GM23338 (cell line): ENCODE measurements around the gene LRRN4. TPM values are rescaled to one million over a fixed set of nuclear protein-coding genes. Genes with fewer than 3 reads are reported as not detected.

Experiments
- ATAC-seq: fragments of 200-7000 bp; cut with Tn5 transposase; 3 replicates; pipeline ENCODE4 v1.9.1; 2020
- DNase-seq: peaks from one replicate; pipeline ENCODE4 v3.0.0-alpha.2; 2015; ENCODE audit warnings: low spot score
- H2AFZ ChIP-seq: fragments of 200-600 bp; sonication (generic); 2 replicates; pipeline ENCODE4 v1.8.0; 2016; ENCODE audit warnings: antibody characterized with exemption, mild to moderate bottlenecking, moderate library complexity
- H3F3A ChIP-seq: fragments of 200-600 bp; sonication (generic); replicated peaks from 2 replicates; pipeline ENCODE4 v1.8.0; 2017; ENCODE audit warnings: antibody characterized with exemption, mixed run types, low read depth
- H3K27ac ChIP-seq: fragments of 200-600 bp; sonication (generic); 2 replicates; pipeline ENCODE4 v1.6.1; 2016; ENCODE audit warnings: low read depth
- H3K27me3 ChIP-seq: fragments of 200-600 bp; sonication (generic); 2 replicates; pipeline ENCODE4 v1.8.0; 2016; ENCODE audit warnings: mild to moderate bottlenecking, mixed run types, moderate library complexity; ENCODE audit not compliant: insufficient read depth
- H3K36me3 ChIP-seq: fragments of 200-600 bp; sonication (generic); 2 replicates; pipeline ENCODE4 v1.8.0; 2016; ENCODE audit warnings: mild to moderate bottlenecking; ENCODE audit not compliant: insufficient read depth
- H3K4me1 ChIP-seq: fragments of 200-600 bp; sonication (generic); 2 replicates; pipeline ENCODE4 v1.8.0; 2016; ENCODE audit warnings: mild to moderate bottlenecking, moderate library complexity; ENCODE audit not compliant: insufficient read depth
- H3K4me2 ChIP-seq: fragments of 200-600 bp; sonication (generic); 2 replicates; pipeline ENCODE4 v1.7.1; 2017; ENCODE audit warnings: mixed run types
- H3K4me3 ChIP-seq: fragments of 200-600 bp; sonication (generic); 2 replicates; pipeline ENCODE4 v1.6.1; 2016; ENCODE audit warnings: mixed run types
- H3K79me2 ChIP-seq: fragments of 200-600 bp; sonication (generic); replicated peaks from 2 replicates; pipeline ENCODE4 v1.8.0; 2017; ENCODE audit warnings: mild to moderate bottlenecking; ENCODE audit not compliant: insufficient read depth
- H3K9me2 ChIP-seq: fragments of 200-600 bp; sonication (generic); 2 replicates; pipeline ENCODE4 v1.8.0; 2017; ENCODE audit not compliant: insufficient read depth
- H4K20me1 ChIP-seq: fragments of 200-600 bp; sonication (generic); replicated peaks from 2 replicates; pipeline ENCODE4 v1.8.0; 2017; ENCODE audit warnings: mild to moderate bottlenecking; ENCODE audit not compliant: insufficient read depth
- H3K27ac Mint-ChIP-seq: 2 replicates; pipeline ENCODE4 v1.8.0; 2020; ENCODE audit warnings: inconsistent platforms, mild to moderate bottlenecking, moderate library complexity, mixed read lengths
- H3K27me3 Mint-ChIP-seq: 3 replicates; pipeline ENCODE4 v1.8.0; 2022; ENCODE audit warnings: low read depth, mild to moderate bottlenecking, moderate library complexity, mixed read lengths, inconsistent platforms; ENCODE audit not compliant: insufficient read depth, poor library complexity
- H3K36me3 Mint-ChIP-seq: 3 replicates; pipeline ENCODE4 v1.8.0; 2021; ENCODE audit warnings: low read depth, mild to moderate bottlenecking, inconsistent platforms, moderate library complexity, mixed read lengths
- H3K4me1 Mint-ChIP-seq: 3 replicates; pipeline ENCODE4 v1.8.0; 2020; ENCODE audit warnings: mild to moderate bottlenecking, inconsistent platforms, mixed read lengths
- H3K4me3 Mint-ChIP-seq: 3 replicates; pipeline ENCODE4 v1.8.0; 2021; ENCODE audit warnings: moderate library complexity, mild to moderate bottlenecking, inconsistent platforms, mixed read lengths
- H3K9me3 Mint-ChIP-seq: 3 replicates; pipeline ENCODE4 v1.8.0; 2020; ENCODE audit warnings: moderate library complexity, mild to moderate bottlenecking, inconsistent platforms, mixed read lengths
- EZH2phosphoT487 ChIP-seq: fragments of 200-600 bp; sonication (generic); IDR thresholded peaks from one replicate; pipeline ENCODE4 v1.8.1; 2018; ENCODE audit warnings: antibody characterized with exemption; ENCODE audit not compliant: unreplicated experiment
- JUNB ChIP-seq: IDR thresholded peaks from one replicate; pipeline ENCODE4 v1.6.1; 2016; ENCODE audit warnings: antibody characterized with exemption; ENCODE audit not compliant: unreplicated experiment
- POLR2AphosphoS5 ChIP-seq: IDR thresholded peaks from 2 replicates; pipeline ENCODE4 v1.6.1; 2016; ENCODE audit warnings: antibody characterized with exemption, low read depth
- REST ChIP-seq: IDR thresholded peaks from one replicate; pipeline ENCODE4 v1.6.1; 2018; ENCODE audit warnings: antibody characterized with exemption; ENCODE audit not compliant: unreplicated experiment
- STAT1 ChIP-seq: IDR thresholded peaks from one replicate; pipeline ENCODE4 v1.6.1; 2016; ENCODE audit warnings: antibody characterized with exemption; ENCODE audit not compliant: unreplicated experiment
- ZNF462 ChIP-seq: fragments of 250-450 bp; sonication (Bioruptor Pico); IDR thresholded peaks from 2 replicates; pipeline ENCODE4 v1.5.0; 2020; ENCODE audit warnings: mild to moderate bottlenecking, moderate library complexity
- polyA plus RNA-seq: library from polyadenylated mRNA; unstranded; fragments of >200 nt; fragmentation: Nextera tagmentation; extraction: Ambion mirVana; gene quantifications from 2 replicates; pipeline ENCODE4 v1.2.1, GENCODE V29; 2016
- total RNA-seq: library from RNA; depleted of rRNA; stranded (reverse); fragments of >200 nt; shearing (Covaris generic); gene quantifications from 2 replicates; pipeline ENCODE4 v1.2.3, GENCODE V29; 2014

Gene LRRN4
- total and polyA plus RNA-seq, 2 experiments from 2014 or later = 0.21 to 2.2 TPM

DNA sequence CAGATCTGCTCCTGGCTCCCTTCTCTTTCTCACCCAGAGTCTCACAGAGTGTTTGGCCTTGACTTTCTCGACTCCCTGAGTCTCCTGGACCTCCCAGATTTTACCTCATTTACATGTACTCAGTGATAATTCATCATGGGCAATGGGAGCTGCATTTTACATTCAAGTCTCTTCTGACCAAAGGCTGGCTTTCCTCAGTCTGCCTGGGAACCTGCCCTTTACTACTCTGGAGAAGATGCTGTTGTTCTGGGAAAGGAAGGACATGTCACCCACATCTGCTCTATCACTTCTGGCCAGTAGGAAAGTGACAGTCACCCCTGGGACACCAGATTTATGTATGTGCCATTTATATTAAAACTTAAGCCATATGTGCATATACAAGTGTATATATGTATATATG, 7.4 kb downstream of the LRRN4 start (continued):
- TF ChIP-seq ZNF462 (CRISPR knock-in tag) (no peak), JUNB (no peak)

- Mint-ChIP-seq H3K9me3 (no peaks in the 10 kb centered on the region), H3K36me3 (peaks cover 11% of the 10 kb centered on the region), H3K4me1 (0 out of 3 replicates have a peak, but pooled peaks cover 2% of the 10 kb centered on the region), H3K4me3 (no peak overlapping the region), H3K27ac (no peak overlapping the region), H3K27me3 (peaks cover 18% of the 10 kb centered on the region)
- H3K27me3 ChIP-seq = peaks cover 11% of the 10 kb centered on the region
- H3K4me1 ChIP-seq = no peaks in the 10 kb centered on the region
- no peaks in the 10 kb centered on the region for H3K36me3 ChIP-seq
- peaks cover 7% of the 10 kb centered on the region for H3K9me2 ChIP-seq
- no peak overlapping the region for H3K4me2 ChIP-seq
- DNase-seq = no peak
- H3K79me2 ChIP-seq = no peaks in the 10 kb centered on the region
- no peaks in the 10 kb centered on the region for H3F3A ChIP-seq
- H3K27ac ChIP-seq = no peak overlapping the region
- H4K20me1 ChIP-seq = peaks cover 2% of the 10 kb centered on the region; the same call in 1 of the 2 replicates
- no peak overlapping the region for H2AFZ ChIP-seq
- no peak for ATAC-seq
- no peak overlapping the region for H3K4me3 ChIP-seq
- TF ChIP-seq POLR2AphosphoS5 (no peak), REST (no peak), ZNF462 (CRISPR knock-in tag) (no peak), STAT1 (no peak), EZH2phosphoT487 (no peak)
These were observed 8.3 kb downstream of the LRRN4 start for GRCh38 chr20:6045566-6045965.
